Epithelial cell of proximal tubule (primary cell): ENCODE results near the gene IFI44. TPM values are rescaled to one million over a fixed set of nuclear protein-coding genes. Genes with fewer than 3 reads are reported as not detected.

Experiments
- DNase-seq: peaks from one replicate; pipeline ENCODE4 v3.0.0-alpha.2; 2011; ENCODE audit warnings: low read depth
- H3K4me3 ChIP-seq: 2 replicates; pipeline ENCODE4 v1.5.1; 2011; ENCODE audit warnings: low read depth, mild to moderate bottlenecking, low read length
- CTCF ChIP-seq: conservative IDR thresholded peaks from 2 replicates; pipeline ENCODE4 v1.5.1; 2012; ENCODE audit warnings: low read depth, mild to moderate bottlenecking, low read length
- total RNA-seq: library from RNA; depleted of rRNA; stranded (reverse); fragments of >200 nt; gene quantifications from 2 replicates; pipeline ENCODE4 v1.2.3, GENCODE V29; 2015

IFI44 gene
- total RNA-seq, 1 donor from 2014 or later: 0.17 TPM

DNA sequence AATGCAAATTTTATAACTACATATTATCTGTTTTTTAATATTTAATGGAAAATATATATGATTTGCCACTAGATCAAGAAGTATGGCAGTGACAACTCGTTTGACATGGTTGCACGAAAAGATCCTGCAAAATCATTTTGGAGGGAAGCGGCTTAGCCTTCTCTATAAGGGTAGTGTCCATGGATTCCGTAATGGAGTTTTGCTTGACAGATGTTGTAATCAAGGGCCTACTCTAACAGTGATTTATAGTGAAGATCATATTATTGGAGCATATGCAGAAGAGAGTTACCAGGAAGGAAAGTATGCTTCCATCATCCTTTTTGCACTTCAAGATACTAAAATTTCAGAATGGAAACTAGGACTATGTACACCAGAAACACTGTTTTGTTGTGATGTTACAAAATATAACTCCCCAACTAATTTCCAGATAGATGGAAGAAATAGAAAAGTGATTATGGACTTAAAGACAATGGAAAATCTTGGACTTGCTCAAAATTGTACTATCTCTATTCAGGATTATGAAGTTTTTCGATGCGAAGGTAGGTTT is 556 bp downstream of the IFI44 start:
- no peak for TF ChIP-seq CTCF
- no peak for DNase-seq
- peak overlapping the region; percentile 11 for H3K4me3 ChIP-seq

GRCh38 chr1:78651241-78651640 is 1.6 kb downstream of the IFI44 start:
- TF ChIP-seq CTCF: no peak
- DNase-seq: no peak
- H3K4me3 ChIP-seq: no peak overlapping the region

GRCh38 chr1:78652019-78652560 is 2.5 kb downstream of the IFI44 start:
- TF ChIP-seq CTCF: no peak
- no peak overlapping the region for H3K4me3 ChIP-seq
- no peak for DNase-seq

DNA sequence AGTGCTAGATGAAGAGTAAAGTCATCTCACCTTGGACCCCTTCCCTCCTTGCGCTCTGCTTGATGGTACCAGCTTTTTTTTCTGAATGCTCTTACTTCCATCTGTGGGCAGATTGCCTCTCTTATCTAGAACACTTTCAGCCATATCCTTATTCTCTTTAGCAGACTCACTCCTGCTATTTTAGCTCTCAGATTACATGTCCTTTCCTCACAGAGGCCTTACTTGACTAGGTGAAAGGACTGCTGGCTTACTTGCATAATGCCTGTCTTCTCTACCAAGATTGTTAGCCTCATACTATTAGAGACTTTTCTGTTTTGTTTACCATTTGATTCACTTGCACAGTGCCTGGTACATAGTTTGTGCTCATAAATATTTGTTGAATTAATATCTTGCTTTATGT is 9.3 kb downstream of the IFI44 start:
- DNase-seq: no peak
- H3K4me3 ChIP-seq: no peak overlapping the region
- no peak for TF ChIP-seq CTCF

- TF ChIP-seq CTCF: no peak
- no peak for DNase-seq
- no peak overlapping the region for H3K4me3 ChIP-seq
These were observed 14.3 kb downstream of the IFI44 start for GRCh38 chr1:78663923-78664322.

GRCh38 chr1:78664763-78665162 is 15.1 kb downstream of the IFI44 start:
- no peak for TF ChIP-seq CTCF
- H3K4me3 ChIP-seq: no peak overlapping the region
- DNase-seq: no peak

DNA sequence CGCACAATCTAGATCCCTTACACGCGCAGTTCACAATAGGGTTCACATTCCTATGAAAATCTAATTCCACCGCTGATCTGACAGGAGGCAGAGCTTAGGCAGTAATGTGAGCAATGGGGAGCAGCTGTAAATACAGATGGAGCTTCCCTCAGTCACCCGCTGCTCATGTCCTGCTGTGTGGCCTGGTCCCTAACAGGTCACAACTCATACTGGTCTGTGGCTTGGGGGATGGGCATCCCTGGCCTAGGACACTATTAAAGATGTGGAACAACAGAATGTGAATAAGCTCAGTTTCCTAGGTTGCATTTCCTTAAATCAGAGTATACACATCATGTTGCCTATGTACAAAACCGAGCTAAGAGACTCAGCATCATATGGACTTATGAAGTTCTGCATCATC is 16.2 kb downstream of the IFI44 start:
- no peak for TF ChIP-seq CTCF
- H3K4me3 ChIP-seq: no peak overlapping the region
- DNase-seq: no peak
